Kasumi-1 (cell line): ENCODE results near the gene ALPP.
"Not testable (repeated sequence)": the region's sequence is repeated elsewhere in the genome, so short reads cannot be mapped to it uniquely, and the experiment has no call there.

Experiments used
- DNase-seq, 2 experiments: peaks; one replicate each; lab custom pipeline; 2025; lab: John Stamatoyannopoulos, UW

ALPP gene

DNA sequence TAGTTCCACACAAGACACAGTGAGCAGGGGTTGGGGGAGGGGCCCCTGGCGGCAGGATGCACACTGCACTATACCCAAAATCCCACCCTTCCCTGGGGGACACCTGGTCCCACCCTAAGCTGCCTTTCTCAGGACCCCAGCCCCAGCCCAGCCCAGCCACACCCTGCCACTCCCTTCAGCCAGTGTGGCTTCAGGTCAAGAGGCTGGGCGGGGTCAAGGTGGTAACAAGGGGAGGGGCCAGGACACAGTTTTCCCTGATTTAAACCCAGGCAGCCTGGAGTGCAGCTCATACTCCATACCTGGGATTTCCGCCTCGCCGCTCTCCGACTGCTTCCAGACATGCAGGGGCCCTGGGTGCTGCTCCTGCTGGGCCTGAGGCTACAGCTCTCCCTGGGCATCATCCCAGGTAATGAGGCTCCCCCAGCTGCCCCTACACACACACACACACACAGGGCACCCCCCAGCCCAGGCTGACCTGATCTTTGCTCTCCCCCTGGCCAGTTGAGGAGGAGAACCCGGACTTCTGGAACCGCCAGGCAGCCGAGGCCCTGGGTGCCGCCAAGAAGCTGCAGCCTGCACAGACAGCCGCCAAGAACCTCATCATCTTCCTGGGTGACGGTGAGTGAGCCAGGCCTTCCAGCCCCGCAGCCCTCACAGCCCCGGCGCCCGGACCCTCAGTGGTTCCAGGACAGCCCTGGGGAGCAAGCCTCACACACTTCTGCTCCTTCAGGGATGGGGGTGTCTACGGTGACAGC, 28.2 kb downstream of the ALPP start, which contains the start of gene ALPG:
ALPG (plus strand) TSS at position 289 of the 755 bp plus-strand sequence; CDS start at position 340, 51 bp downstream.
- no peak for DNase-seq

DNA sequence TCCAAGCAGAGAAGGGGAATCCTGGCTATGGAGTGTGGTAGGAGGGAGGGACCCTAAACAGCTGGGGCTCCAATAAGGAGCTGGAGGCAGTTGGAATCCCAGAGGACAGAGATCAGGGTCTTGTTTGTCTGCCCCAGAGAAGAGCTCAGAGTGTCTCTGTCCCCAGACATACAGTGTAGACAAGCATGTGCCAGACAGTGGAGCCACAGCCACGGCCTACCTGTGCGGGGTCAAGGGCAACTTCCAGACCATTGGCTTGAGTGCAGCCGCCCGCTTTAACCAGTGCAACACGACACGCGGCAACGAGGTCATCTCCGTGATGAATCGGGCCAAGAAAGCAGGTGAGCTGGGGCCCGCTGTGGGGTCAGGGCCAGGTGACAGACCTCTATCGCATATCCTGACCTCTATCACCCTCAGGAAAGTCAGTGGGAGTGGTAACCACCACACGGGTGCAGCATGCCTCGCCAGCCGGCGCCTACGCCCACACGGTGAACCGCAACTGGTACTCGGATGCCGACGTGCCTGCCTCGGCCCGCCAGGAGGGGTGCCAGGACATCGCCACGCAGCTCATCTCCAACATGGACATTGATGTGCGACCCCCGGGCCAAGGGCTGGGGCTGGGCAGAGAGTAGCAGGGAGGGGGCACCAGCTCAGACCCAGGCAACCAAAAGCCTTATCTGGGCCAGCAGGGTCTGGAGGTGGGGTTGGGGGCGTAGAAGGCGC, 29.0 kb downstream of the ALPP start:
- DNase-seq = not testable (repeated sequence)

DNA sequence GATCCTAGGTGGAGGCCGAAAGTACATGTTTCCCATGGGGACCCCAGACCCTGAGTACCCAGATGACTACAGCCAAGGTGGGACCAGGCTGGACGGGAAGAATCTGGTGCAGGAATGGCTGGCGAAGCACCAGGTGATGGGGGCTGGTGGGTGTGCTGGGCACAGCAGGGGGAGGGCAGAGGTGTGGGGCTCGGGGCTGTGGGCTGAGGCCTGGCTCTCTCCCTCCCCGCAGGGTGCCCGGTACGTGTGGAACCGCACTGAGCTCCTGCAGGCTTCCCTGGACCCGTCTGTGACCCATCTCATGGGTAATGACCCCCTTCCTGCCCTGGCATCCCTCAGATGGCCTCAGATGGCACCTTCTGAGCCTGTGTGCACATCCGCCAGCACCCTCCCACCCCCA, 29.7 kb downstream of the ALPP start:
- not testable (repeated sequence) for DNase-seq

DNA sequence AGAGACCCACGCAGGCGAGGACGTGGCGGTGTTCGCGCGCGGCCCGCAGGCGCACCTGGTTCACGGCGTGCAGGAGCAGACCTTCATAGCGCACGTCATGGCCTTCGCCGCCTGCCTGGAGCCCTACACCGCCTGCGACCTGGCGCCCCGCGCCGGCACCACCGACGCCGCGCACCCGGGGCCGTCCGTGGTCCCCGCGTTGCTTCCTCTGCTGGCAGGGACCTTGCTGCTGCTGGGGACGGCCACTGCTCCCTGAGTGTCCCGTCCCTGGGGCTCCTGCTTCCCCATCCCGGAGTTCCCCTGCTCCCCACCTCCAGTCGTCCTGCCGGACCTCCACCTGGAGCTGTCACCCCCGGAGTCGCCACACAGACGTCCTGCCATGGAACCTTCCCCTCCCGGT, 31.1 kb downstream of the ALPP start:
- DNase-seq = not testable (repeated sequence)

DNA sequence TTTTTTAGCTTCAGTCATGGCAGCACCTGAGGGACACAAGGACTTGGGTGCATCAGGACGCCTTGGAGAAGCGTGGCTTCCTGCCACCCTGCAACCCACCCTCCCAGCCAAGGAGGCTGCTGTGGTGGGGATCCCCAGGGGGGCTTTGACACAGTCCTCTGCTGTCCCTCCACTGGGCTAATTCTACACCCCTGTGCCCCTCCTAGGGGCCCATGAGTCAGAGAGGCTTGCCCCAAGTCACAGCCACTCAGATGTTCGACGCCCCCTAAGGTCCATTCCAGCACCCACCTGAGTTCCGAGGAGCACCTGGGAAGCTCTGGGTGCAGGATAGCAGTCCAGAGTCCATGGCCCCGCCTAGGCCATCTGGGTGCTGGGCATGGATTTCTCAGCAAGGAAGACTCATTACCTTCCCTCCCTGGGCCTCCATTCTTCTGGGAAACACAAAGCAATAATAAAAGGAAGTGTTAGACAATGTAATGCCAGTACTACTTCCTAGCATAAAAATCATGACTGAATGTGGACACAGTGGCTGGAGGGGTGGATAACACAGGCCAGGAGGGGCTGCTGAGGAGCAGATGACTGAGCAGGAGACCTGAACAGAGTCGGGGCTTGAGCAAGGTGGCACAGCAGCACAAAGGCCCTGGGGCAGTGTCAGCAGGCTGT, 31.8 kb downstream of the ALPP start:
- no peak for DNase-seq

DNA sequence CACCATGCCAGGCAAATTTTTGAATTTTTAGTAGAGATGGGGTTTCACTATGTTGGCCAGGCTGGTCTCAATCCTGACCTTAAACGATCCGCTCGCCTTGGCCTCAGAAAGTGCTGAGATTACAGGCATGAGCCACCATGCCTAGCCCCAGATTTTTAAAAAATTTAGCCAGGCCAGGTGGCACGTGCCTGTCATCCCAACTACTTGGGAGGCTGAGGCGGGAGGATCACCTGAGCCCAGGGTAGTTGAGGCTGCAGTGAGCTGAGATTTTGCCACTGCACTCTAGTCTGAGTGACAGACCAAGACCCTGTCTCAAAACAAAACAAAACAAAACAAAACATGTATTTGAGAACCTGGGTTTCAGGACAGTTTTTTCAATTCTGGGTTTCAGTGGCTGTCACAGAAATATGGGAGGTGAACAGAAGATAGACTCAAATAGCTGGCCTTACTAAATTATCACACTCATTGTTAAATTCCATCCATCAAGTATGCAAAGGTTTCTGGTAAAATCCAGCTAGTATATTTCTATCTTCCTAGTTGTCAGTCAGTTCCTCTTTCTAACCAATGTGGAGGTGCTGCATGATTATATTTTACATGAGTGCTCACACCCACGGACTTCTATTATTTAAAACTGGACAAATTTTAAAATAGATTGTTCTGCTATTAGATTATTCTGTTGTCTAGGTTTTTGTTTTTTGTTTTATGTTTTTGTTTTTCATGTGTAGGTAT, 33.5 kb downstream of the ALPP start:
- DNase-seq = no peak

DNA sequence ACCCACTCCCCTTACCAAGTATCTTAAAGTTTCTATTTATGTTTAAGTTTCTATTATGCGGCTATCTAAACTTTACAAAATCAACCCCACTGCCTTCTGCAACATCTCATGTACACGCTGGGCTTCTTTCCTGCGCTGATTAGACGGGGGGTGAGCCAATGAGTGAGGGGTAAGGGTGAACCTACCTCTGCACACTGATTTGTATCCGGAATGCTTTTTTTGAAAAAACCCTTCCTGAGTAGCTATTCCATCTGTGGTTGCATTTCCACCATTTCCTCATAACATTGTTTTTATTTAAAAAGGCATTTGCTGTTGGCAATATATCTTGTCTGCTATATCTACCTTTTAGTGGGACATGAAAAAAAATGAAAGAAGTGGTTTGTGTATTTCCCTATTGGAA, 34.4 kb downstream of the ALPP start:
- no peak for DNase-seq

DNA sequence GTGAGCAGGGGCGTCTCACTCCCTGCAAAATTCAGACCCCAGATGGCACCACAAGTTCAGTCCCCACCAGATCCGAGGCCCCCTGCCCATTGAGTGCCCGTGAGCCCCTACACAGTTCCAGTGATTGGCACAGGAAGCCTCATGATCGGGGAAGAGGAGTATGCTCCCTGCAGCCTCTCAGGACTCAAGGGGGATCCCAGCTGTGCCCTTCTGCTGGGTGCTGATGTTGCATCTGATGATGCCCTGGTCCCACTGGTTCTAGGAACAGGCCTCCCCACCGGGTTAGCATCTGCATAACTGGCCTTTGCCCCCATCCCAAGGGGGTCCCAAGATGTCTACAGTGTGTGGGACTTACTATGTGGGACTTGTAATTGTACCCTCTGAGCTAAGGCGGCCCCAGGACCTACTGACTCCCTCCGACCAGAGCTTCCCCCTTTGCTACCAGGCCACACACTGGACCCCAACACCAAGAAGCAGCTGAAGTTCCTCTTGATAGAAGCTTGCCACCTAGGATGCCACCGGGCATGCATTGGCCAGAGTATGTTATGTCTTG, 36.7 kb downstream of the ALPP start:
- no peak for DNase-seq

DNA sequence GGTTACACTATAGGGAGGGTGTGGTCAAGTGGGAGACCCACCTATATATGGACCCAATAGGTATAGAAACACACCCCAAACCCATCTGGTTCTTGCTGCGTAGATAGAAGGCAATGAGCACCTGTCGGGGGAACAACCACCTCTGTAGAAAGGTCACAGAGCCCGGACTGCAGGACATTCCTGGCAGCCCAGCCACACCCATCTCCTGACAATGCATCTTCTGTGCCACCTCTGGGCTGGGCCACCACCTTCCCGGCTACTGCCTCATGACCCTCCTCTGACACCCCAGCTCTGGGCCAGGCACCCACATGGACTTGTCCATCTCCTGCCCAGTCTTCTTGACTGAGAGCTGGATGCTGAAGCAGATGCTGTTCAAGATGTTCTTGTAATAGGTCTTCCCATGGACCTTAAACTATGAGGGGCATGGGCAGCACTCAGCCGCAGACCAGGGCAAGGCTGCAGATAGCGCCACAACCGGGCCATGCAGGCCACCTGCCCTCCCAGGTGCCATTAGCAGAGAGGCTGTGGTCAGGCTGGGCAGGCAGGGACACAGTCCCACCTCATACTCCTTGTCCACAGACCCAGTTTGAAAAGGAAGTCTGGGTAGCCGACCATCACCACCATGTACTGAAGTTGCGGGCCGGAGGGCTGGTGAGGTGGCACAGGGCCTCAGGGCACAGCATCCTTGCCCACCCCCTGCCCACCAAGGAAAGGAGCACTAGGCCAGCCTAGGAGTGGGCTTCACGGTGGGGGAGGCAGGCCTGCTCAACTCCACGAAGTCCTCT, 37.4 kb downstream of the ALPP start:
- DNase-seq = no peak

DNA sequence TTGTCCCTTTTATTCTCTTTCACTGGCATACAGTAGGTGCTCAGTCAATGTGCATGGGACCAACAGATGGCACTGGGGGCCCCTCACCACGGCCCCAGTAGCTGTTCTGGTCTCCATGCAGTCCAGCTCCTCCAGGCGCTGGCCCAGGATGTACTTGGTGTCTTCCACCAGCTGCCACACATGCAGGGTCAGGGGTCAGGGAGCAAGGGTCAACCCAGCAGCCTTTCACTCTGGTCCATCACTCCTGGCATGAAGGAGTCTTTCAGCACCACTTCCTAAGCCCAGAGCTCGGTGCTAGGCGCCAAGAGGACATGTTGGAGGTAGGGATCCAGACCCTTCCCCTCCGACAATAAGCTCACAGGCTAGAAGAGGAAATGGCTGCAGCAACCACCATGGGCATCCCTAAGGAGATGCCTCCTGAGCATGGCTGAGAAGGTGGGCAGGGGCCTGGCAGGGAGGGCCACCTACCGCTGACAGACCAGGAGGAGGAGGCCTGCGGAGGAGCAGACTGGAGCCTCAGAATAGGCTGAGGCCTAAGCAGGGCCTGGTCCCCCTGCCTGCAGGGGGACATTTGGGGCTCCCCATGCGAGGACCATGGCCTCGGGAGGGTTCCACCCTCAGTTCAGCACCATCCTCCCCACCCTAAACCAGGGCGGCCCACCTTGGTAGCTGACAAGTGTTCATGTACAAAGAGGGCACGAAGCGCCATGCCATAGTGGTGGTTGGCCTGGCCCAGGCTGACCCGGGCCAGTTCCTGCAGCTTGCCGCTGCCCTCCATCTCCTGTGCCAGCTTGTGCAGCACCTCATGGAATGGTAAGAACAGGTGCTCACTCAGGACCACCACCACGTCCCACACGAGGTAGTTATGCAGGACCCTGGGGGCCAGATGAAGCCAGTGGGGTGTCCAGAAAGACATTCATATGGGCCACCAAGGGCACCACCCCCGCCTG, 38.2 kb downstream of the ALPP start:
- no peak for DNase-seq

DNA sequence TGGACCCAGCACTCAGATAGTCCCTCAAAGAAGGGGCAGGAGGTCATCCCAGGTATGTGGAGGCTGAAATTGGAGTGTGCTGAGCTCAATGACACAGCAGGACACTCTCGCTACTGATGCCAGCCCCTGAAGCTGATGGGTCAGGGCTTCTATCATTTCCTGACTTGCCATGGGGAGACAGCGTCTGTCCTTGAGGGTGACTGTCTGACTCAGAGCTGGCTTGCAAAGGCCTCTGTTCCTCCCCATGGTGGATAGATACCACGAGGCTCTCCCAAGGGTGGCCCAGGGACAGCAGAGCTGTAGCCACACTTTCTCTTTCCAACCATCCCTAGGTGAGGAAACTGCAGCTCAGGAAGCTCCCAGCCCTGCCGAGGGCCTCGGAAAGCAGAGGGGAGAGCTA, 38.9 kb downstream of the ALPP start:
- no peak for DNase-seq

DNA sequence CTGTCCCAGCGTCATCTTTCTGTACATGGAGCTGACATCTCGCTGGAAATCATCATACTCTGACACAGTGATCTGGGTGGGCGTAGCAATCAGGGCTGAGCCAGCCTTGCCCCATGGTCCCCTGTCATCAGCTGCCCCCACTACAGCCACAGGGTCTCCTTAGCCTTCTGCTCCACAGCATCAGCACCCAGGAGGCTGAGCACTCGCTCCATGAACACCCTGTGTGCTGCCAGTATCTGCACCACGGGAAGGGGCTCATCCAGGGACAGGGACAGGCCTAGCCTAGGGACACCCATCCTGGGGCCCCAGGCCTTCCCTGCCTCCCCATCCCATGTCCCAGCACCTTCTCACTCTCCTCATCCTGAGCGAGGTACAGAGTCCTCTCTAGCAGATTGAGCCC, 39.5 kb downstream of the ALPP start:
- DNase-seq = no peak

DNA sequence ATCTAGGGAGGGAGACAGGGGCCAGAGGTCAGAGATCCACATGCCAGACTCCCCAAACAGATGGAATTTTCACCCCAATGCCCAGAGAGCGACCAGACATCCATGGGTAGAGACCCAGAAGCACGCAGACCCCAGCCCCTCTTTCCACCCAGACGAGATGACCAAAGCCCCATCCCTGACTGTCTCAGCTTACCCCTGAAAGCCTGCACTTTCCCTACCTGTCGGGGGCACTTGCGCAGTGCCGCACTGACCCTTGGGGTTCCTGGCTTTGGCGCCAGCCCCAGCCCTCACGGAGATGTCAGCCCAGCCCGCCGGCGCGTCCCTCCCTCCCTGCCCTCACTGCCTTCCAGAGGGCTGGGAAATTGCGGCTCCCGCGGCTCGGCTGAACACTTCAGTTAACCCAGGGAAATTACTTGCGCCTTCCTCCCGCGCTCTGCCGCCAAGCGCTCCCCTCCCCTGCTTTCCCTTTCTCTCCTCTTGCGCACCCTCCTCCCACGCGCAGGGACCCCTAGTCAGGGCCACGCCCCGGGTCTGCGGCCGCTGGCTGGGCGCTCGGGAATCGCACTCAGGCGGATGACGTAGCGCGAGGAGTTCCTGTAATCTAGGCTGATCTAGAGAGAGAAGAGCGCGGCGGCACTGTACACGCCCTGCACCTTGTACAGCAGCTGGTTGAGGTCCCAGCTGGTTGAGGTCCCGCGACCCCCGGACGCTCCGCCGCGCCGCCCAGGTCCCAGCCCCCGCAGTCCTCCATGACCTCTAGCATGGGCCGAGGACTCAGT, 40.1 kb downstream of the ALPP start:
- peak; percentile 0 to 2 for DNase-seq

DNA sequence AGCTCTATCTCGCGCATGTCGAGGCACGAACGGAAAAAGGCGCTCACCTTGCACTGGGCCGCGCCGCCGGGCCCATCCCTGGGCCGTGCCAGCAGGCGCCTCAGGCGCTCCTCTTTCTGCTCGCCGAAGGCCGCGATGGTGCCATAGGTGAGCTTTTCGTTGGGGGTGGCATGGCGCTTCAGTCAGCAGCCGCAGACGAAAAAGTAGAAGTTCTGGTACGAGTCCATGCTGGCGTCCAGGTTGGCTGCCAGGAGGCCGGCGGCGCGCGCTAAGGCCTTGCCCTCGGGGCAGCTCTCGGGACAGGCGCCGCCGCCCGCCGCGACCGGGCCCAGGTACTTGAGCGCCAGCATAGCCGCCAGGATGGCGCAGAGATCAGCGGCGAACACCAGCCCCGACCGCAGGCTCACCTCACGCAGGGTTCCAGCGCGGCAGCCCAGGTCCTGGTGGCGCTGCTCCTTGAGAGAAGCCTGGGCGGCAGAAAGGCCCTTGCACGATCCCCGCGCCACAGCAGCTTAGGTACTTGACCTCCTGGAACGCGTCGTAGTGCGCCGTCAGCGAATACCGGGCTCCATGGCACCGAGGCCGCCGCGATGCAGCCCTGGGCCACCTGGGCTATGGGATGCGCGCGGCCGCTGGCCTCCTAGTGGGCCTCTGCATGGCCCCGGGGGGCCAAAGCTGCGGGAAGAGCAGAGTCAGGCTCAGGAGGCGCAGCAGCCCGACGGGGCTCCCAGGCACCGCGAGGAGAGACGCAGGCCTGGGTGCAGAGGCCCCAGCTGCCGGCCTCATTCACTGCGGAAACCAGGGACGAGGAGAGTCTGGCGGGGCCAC, 40.9 kb downstream of the ALPP start:
- DNase-seq = no peak

DNA sequence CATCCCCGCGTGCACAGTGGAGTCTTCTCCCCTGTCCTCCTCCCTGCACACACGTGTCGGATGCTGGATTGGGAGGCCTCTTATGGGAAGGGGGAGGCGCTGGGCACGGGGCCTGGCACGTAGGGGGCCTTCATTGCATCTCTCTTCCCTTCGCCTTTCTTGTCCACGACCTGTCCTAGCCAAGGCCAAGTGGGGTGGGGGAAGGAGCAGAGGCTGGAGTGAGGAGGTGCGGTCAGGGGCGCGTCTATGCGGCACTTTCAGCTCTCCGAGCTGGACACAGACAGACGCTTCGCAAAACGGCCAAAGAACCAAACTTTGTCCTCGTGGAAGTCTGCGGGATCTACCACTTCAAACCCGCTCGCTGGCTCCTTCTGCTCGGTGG, 41.5 kb downstream of the ALPP start:
- no peak for DNase-seq

DNA sequence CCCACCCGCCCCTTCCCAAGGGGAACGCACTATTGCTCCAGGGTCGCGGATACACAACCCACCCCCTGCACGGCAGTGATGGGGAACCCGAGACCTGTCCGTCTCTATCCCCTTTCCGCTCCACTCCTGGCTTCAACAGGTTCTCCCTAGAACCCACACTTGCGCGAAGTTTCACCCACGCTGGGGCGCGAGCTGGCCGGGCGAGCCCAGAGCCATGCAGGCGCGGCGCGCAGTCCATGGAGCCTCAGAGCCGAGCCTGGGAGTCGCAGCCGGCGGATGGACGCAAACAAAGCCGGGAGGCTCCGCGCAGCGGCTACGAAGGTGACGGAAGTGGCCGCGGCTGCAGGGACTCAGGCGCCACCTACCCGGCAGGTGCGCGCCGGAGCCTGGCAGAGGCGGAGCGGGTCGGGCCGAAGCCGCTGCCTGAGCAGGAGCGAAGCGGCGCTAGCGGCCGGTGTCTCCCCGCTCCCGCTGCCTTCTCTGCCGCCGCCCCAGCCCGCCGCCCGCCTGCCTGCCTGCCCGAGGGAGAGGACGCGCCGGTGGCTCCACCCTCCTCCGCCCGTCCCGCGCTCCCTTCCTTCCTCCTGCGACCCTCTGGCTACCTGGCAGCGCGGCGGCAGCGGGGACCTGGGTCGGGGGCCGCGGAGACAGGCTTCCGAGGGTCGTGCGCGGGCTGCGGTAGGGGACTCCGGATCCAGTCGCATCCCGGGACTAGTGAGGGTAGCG, 42.1 kb downstream of the ALPP start:
- DNase-seq = no peak

DNA sequence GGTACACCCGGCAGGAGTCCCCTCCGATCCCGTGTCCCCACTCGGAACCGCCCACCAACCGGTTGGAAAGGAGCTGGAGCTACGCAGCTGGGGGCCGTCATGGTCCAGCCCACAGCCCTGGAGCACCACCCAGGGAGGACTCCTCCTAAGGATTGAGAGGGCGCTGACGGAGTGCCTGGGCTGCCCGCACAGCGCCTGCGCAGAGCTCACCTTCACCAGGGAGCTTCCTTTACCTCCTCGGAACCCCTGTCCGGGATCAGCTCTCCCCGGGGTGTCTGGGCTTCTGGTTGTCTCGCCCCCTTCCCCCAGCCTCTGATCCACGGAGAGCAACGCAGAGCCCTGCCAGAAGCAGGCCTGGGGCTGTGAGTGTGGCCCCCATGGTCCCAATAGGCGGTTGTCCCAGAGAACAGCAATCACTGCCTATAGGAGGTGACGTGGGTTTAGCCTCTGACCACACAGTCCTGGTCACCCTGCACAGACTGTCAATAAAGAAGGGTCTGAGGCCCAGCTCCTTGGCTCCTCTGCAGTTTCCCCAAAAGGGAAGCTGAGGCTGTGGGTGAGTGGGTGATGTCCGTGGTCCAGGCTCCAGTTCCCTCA, 42.7 kb downstream of the ALPP start:
- DNase-seq = no peak
